ENCODE results near the gene THBS3. TPM values are rescaled to one million over a fixed set of nuclear protein-coding genes. Genes with fewer than 3 reads are reported as not detected.
A peak's percentile ranks its signal among the peaks of the same experiment; 100 is the strongest.

THBS3 gene
- total RNA-seq, 1 donor from 2014 or later, result 15.3 TPM

DNA sequence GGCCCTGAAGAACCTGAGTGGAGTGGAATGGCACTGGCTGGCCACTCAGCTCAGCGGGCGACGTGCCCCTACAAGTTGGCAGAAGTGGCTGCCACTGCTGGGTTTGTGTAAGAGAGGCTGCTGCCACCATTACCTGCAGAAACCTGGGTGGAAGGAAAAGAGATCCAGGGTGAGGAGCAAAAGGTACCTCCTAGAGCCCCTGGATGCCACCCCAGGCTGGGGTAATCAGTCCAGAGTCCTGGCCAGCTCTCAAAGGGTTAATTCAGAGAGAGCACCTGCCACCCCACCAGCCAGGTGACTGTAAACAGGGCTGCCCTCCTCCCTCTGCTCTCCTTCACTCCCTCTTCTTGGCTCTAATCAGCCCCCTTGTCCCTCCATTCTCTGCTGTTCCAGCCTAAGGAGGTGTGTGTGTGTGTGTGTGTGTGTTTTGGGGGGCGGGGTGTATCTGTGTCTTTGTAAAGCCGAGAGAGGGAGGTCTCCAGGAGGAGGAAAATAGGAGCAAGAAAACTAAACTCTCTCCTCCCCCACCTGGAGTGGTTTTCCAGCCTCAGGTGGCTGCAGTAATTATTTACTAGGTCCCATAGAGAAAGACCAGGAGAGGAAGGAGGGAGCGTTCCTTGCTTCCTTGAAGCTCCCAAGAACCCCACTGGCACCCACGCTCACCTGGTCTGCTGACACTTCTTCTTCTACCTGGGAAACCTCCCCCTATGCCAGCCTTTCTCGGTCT, 21.5 kb downstream of the THBS3 start:
- no peak for ATAC-seq (ENCODE audit: low read depth)
- intact Hi-C loops (cut with micrococcal nuclease), result no loop called here
- TF ChIP-seq CTCF (IDR thresholded peaks at IDR 0.05), result no peak
- DNase-seq, result no peak
- Mint-ChIP-seq H3K4me1 (peaks cover 28% of the 10 kb centered on the region), H3K27ac (no peak overlapping the region), H3K9me3 (no peaks in the 10 kb centered on the region), H3K4me3 (no peak overlapping the region), H3K27me3 (no peaks in the 10 kb centered on the region), H3K36me3 (ENCODE audit: low read depth) (no peaks in the 10 kb centered on the region)
- ChIA-PET CTCF (interaction anchor here (1.9 to 3.2 kb wide), 3 partner anchors 8 to 13 kb away, joined by 6 to 15 read pairs (median 13); partner anchors contain the start of gene KRTCAP2), POLR2A (interaction anchor here (0.6 to 3.1 kb wide), 2 partner anchors 8 to 798 kb away, joined by 5 to 25 read pairs; no protein-coding TSS in a partner anchor)

GRCh38 chr1:155185783-155186066, 22.0 kb downstream of the THBS3 start:
- DNase-seq (no peak), ATAC-seq (ENCODE audit: low read depth) (no peak)
- no peaks in the 10 kb centered on the region for H3K27me3 Mint-ChIP-seq
- ChIA-PET POLR2A (interaction anchor here (0.6 to 3.1 kb wide), 4 partner anchors 8 to 58 kb away, joined by 3 to 25 read pairs (median 4); partner anchors contain the start of gene KRTCAP2), CTCF (interaction anchor here (1.0 to 3.2 kb wide), 7 partner anchors 8 to 101 kb away, joined by 3 to 15 read pairs (median 3); partner anchors contain the start of gene KRTCAP2)
- H3K36me3 Mint-ChIP-seq (ENCODE audit: low read depth), result no peaks in the 10 kb centered on the region
- TF ChIP-seq CTCF (IDR thresholded peaks at IDR 0.05), result no peak
- peak overlapping the region; percentile 74 for H3K27ac Mint-ChIP-seq
- no peaks in the 10 kb centered on the region for H3K9me3 Mint-ChIP-seq
- peaks cover 28% of the 10 kb centered on the region for H3K4me1 Mint-ChIP-seq
- peak overlapping the region; percentile 44 for H3K4me3 Mint-ChIP-seq
- intact Hi-C loops (cut with micrococcal nuclease), result no loop called here

GRCh38 chr1:155184835-155185782, 22.6 kb downstream of the THBS3 start:
- H3K4me1 Mint-ChIP-seq, result peaks cover 28% of the 10 kb centered on the region
- peak overlapping the region; percentile 44 for H3K4me3 Mint-ChIP-seq
- H3K27me3 Mint-ChIP-seq, result no peaks in the 10 kb centered on the region
- no peaks in the 10 kb centered on the region for H3K9me3 Mint-ChIP-seq
- H3K36me3 Mint-ChIP-seq (ENCODE audit: low read depth), result no peaks in the 10 kb centered on the region
- DNase-seq (peak; percentile 49), ATAC-seq (ENCODE audit: low read depth) (peak; percentile 98)
- POLR2A ChIA-PET, result interaction anchor here (0.6 to 3.1 kb wide), 6 partner anchors 9 to 59 kb away, joined by 3 to 25 read pairs (median 4); partner anchors contain the start of gene KRTCAP2
- CTCF ChIA-PET, result interaction anchor here (1.0 to 3.2 kb wide), 7 partner anchors 8 to 100 kb away, joined by 3 to 15 read pairs (median 3); partner anchors contain the start of gene KRTCAP2
- intact Hi-C loops (cut with micrococcal nuclease), result no loop called here
- peak overlapping the region; percentile 74 for H3K27ac Mint-ChIP-seq
- TF ChIP-seq CTCF (IDR thresholded peaks at IDR 0.05), result no peak

DNA sequence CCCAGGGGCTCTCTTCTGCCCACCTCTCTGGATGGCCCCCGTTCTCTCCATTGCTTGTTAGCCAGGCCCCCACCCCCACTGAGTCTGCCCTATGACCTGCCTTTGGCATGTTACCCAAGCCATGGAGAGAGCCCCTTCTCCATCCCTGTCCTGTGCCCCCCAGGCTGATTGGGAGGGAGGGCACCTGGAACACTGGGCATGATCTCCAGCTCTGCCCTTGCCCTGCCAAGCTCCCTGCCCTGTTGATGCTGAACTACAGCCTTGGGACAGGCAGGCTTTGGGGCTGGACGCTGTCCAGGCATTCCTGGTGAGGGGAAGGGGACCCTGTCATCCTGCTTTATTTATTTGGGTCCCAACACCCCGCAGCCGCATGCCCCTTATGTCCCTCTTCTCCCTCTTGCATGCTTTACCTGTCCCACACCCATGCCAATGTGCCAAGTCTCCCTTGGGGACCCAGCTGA, 23.3 kb downstream of the THBS3 start:
- no peak for ATAC-seq (ENCODE audit: low read depth)

More for the DNA sequence above, 23.3 kb downstream of the THBS3 start:
- ChIA-PET POLR2A (interaction anchor here (0.7 to 3.1 kb wide), 5 partner anchors 10 to 40 kb away, joined by 3 to 25 read pairs (median 4); partner anchors contain the start of gene KRTCAP2), CTCF (interaction anchor here (1.6 to 3.2 kb wide), 4 partner anchors 7 to 11 kb away, joined by 3 to 15 read pairs (median 10); partner anchors contain the start of gene KRTCAP2)
- Mint-ChIP-seq H3K27ac (peak overlapping the region; percentile 70), H3K4me1 (peaks cover 28% of the 10 kb centered on the region), H3K36me3 (ENCODE audit: low read depth) (no peaks in the 10 kb centered on the region), H3K9me3 (no peaks in the 10 kb centered on the region), H3K27me3 (no peaks in the 10 kb centered on the region), H3K4me3 (no peak overlapping the region)
- no peak for TF ChIP-seq CTCF (IDR thresholded peaks at IDR 0.05)
- no peak for DNase-seq
- intact Hi-C loops (cut with micrococcal nuclease), result no loop called here
